HG03108 (cell line): Measurements from ENCODE around the gene ELOA2.
"Not testable (repeated sequence)": the region's sequence is repeated elsewhere in the genome, so short reads cannot be mapped to it uniquely, and the experiment has no call there.

ENCODE experiments used
- ATAC-seq: cut with Tn5 transposase; IDR thresholded peaks from one replicate; pipeline ENCODE4 v1.9.1; 2021; ENCODE audit warnings: moderate library complexity; ENCODE audit not compliant: unreplicated experiment

Gene ELOA2

GRCh38 chr18:47022821-47023220 is 12.6 kb downstream of the ELOA2 start:
- not testable (repeated sequence) for ATAC-seq

DNA sequence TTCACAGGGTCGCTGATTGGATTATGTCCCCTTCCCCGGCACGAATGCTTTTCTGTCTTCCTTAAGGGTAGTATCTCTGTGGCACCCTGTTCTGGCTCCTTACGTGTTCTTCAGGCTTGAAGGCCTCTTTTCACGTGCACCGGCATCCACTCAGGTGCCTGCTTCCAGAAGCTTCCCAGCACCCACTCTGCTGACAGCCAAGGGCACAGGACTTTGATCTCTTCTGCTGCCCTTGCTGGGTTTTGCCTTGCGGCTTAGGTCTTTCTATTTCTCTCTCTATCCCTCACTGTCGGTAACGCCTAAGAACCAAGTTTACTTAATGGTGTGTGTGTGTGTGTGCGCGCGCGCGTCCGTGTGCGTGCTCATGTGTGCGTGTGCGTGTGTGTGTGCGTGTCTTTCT is 14.7 kb downstream of the ELOA2 start:
- ATAC-seq: not testable (repeated sequence)

DNA sequence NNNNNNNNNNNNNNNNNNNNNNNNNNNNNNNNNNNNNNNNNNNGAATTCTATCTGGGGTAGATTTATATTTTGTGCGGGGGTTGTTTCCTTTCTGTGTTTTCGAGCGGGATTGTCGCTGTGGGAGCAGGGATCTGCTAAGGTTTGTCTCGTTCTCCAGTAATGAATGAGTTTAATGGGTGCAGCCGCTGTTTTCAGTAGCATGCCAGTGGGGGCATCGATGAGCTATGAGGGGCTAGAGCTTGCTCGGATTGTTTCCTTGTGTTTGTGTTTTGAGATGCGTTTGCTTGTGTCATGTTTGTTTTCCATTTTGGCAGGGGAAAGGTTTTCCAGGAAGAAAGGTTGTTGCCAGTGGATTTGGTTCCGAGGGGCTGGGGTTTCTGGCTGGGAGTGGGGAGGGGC is 15.6 kb downstream of the ELOA2 start:
- ATAC-seq: not testable (repeated sequence)
